WERI-Rb-1 (cell line): ENCODE results near the gene UBA3.
A peak's percentile ranks its signal among the peaks of the same experiment; 100 is the strongest.

Experiments
- DNase-seq: peaks from one replicate; pipeline ENCODE4 v3.0.0-alpha.2; 2020
- H3K27ac ChIP-seq: fragments of 250-450 bp; sonication (Bioruptor Pico); 2 replicates; pipeline ENCODE4 v1.5.1; 2020; ENCODE audit warnings: mild to moderate bottlenecking, moderate library complexity
- H3K27me3 ChIP-seq: fragments of 250-450 bp; sonication (Bioruptor Pico); 2 replicates; pipeline ENCODE4 v1.5.1; 2021; ENCODE audit warnings: mild to moderate bottlenecking, low read depth, moderate library complexity; ENCODE audit not compliant: insufficient read depth, severe bottlenecking
- H3K36me3 ChIP-seq: fragments of 250-450 bp; sonication (Bioruptor Pico); 2 replicates; pipeline ENCODE4 v1.5.1; 2020; ENCODE audit warnings: mild to moderate bottlenecking, moderate library complexity
- H3K4me3 ChIP-seq: 2 replicates; pipeline ENCODE4 v1.5.1; 2011; ENCODE audit warnings: low read depth, mild to moderate bottlenecking, control low read depth, low read length
- H3K9me3 ChIP-seq: fragments of 250-450 bp; sonication (Bioruptor Pico); 2 replicates; pipeline ENCODE4 v1.5.1; 2021; ENCODE audit warnings: mild to moderate bottlenecking, moderate library complexity; ENCODE audit not compliant: severe bottlenecking
- TF ChIP-seq, protein P1 (sequence below): IDR thresholded peaks from 2 replicates; pipeline ENCODE4 v1.5.1; 2011; ENCODE audit warnings: low read depth, mild to moderate bottlenecking, control low read depth, inconsistent platforms, low read length

The UBA3 gene

DNA sequence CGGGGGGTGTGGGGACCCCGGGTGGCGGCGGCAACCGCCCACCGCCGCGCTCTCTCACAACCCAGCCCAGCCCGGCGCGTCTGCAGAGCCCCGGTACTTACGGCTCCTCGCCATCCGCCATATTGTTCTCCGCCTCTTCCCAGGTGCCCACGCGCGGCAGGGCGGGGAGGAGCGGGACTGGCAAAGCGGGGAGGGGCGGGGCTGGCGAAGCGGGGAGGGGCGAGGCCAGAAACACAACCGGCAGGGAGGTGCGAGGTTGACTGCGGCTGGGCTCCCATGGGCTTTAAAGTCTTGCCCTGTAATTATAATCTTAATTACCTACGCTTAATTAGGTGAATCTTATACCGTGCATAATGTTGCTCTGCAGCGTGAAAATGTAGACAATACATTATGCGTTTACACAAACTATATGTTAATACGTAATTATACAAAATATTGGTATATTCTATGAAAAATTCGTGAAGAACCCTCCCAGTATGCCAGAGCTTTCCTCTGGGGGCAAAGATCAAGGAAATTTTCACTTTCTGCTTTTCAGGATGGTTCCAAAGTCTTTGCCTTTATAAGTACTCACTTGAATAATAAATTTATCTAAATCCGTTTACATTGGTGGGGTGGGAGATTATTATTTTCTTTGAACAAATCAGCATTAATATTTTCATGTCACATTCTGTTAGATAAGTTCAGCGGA lies at the start of gene UBA3:
Gene UBA3, minus strand, starts transcription at position 133 of the 688 bp plus-strand sequence. Its CDS starts 12 bp downstream, at position 121.
- Histone ChIP-seq H3K36me3 (peaks cover 2% of the 10 kb centered on the region), H3K27me3 (no peaks in the 10 kb centered on the region), H3K27ac (peak within 1 kb of the TSS; percentile 85), H3K4me3 (peak within 1 kb of the TSS; percentile 74), H3K9me3 (no peaks in the 10 kb centered on the region)
- DNase-seq, result peak; percentile 92
- TF ChIP-seq, protein P1, sequence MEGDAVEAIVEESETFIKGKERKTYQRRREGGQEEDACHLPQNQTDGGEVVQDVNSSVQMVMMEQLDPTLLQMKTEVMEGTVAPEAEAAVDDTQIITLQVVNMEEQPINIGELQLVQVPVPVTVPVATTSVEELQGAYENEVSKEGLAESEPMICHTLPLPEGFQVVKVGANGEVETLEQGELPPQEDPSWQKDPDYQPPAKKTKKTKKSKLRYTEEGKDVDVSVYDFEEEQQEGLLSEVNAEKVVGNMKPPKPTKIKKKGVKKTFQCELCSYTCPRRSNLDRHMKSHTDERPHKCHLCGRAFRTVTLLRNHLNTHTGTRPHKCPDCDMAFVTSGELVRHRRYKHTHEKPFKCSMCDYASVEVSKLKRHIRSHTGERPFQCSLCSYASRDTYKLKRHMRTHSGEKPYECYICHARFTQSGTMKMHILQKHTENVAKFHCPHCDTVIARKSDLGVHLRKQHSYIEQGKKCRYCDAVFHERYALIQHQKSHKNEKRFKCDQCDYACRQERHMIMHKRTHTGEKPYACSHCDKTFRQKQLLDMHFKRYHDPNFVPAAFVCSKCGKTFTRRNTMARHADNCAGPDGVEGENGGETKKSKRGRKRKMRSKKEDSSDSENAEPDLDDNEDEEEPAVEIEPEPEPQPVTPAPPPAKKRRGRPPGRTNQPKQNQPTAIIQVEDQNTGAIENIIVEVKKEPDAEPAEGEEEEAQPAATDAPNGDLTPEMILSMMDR, result no peak

DNA sequence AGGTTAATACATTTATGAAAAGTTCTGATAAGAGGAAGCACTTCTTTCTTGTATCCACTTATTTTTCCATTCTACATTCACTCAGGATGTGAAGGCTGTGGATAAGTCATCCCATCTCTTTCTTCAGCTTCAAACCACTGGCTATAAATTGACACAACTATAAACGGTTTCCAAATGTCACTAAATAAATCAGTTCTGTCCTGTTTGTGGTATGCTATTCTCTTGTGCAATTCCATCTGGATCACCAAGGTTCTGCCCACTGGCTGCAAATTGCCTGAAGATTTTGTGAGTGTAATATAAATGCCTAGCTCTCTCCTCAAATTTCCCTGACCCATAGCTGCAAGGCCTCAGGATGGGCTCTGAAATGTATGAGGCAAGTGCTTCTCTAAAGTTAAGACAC lies 49.4 kb upstream of the UBA3 start:
- H3K27me3 ChIP-seq, result no peaks in the 10 kb centered on the region
- H3K27ac ChIP-seq, result no peak overlapping the region
- no peaks in the 10 kb centered on the region for H3K9me3 ChIP-seq
- no peaks in the 10 kb centered on the region for H3K36me3 ChIP-seq
- no peak overlapping the region for H3K4me3 ChIP-seq
- DNase-seq, result no peak
- TF ChIP-seq, protein P1, result no peak

DNA sequence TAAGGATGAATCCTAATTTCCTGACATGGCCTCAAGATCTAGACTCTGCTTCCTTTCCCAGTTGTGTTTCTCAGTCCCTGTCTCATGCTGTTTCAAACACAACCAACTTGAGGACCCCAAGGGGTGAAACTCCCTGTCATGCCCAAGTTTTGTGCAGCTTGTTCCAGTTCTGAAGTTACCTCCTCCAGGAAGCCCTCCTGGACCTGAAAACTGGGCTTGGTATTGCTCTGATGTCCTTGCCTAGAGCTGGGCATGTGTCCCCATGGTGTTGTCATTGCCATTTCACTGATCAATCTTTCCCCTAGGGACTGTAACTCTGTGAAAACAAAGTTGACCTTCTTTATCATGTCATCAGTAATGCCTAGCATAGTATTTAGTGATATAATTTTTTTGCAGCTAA lies 48.3 kb upstream of the UBA3 start:
- no peak overlapping the region for H3K4me3 ChIP-seq
- H3K27ac ChIP-seq, result no peak overlapping the region
- TF ChIP-seq, protein P1, result no peak
- no peak for DNase-seq
- H3K9me3 ChIP-seq, result no peaks in the 10 kb centered on the region
- no peaks in the 10 kb centered on the region for H3K36me3 ChIP-seq
- H3K27me3 ChIP-seq, result no peaks in the 10 kb centered on the region

DNA sequence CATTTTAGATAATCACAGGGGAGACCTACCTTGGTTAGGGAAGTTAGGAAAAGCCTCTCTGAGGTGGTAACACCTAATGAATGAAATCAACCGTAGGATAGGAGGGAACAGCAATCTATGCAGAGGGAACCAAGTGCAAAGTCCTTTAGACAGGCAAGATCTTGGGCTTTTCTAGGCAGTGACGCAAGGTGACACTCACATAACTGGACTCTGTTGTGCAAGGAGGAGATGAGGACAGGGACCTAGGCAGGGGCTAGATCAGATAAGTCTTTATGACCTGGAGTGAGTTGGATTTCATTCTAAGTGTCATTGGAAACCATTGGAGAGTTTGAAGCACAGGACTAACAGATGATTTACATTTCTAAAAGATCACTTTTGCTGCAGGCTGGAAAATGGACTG lies 46.8 kb upstream of the UBA3 start:
- H3K27ac ChIP-seq, result no peak overlapping the region
- TF ChIP-seq, protein P1, result no peak
- no peaks in the 10 kb centered on the region for H3K27me3 ChIP-seq
- no peak overlapping the region for H3K4me3 ChIP-seq
- H3K9me3 ChIP-seq, result no peaks in the 10 kb centered on the region
- no peak for DNase-seq
- no peaks in the 10 kb centered on the region for H3K36me3 ChIP-seq

DNA sequence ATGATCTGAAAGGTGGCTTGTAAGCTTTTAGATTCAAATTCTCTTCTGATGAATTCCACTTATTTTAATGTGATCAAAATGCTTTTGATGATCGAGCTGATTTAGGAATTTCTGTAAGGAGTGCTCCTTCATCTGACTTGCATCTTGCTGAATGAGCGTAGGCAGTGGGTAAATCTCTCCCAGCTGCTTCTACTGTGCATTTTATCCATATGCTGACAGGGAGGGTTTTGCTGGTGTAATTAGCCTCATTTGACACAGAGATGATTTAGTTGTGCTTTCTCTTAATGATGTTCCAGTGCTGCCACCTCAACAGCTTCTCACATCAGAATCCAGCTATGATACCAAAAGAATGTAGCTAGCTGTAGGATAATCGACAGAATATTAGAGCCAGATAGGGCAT lies 46.1 kb upstream of the UBA3 start:
- TF ChIP-seq, protein P1, result no peak

DNA sequence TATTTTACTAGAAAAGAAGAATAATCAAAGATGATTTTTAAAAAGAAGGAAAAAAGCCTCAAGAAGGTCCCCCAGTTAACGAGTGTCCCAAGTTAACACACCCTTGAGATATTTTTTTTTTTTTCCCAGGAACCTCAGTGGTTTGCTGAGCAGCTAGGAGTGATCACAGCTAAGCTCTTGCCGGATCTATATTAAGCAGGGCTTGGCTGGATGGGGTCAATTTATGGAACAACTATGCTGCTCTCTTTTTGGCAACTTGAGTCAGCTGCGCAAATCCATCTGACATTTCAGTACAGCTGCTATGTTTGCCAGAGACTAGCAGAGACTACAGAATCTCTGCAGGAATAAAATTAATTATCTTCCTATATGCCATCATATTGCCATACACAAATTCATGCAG lies 42.2 kb upstream of the UBA3 start, which contains the start of gene LMOD3:
Gene LMOD3, minus strand, starts transcription at position 193 of the 400 bp plus-strand sequence. CDS start 209 bp downstream, outside the sequence.
- DNase-seq, result no peak
- Histone ChIP-seq H3K36me3 (no peaks in the 10 kb centered on the region), H3K27ac (no peak within 1 kb of the TSS), H3K4me3 (no peak within 1 kb of the TSS), H3K9me3 (no peaks in the 10 kb centered on the region), H3K27me3 (no peaks in the 10 kb centered on the region)
- TF ChIP-seq, protein P1, result no peak

More for the DNA sequence above, 46.1 kb upstream of the UBA3 start:
- H3K9me3 ChIP-seq, result no peaks in the 10 kb centered on the region
- H3K36me3 ChIP-seq, result no peaks in the 10 kb centered on the region
- no peak overlapping the region for H3K4me3 ChIP-seq
- H3K27me3 ChIP-seq, result no peaks in the 10 kb centered on the region
- no peak for DNase-seq
- no peak overlapping the region for H3K27ac ChIP-seq
